Psoas muscle (tissue), 8 donors: Measurements from ENCODE around the gene LIPF. TPM values are rescaled to one million over a fixed set of nuclear protein-coding genes. Genes with fewer than 3 reads are reported as not detected.

ENCODE experiments used
- ATAC-seq, 4 donors: fragments of 200-7000 bp; cut with Tn5 transposase; one replicate each; pipeline ENCODE4 v1.9.1; 2020; ENCODE audit warnings: moderate library complexity in 3 of 4, mild to moderate bottlenecking in 2 of 4
- DNase-seq, 2 donors: peaks; one replicate each; pipeline ENCODE4 v3.0.0-alpha.2; 2020
- H3K27ac ChIP-seq: fragments of 200-600 bp; one replicate; pipeline ENCODE4 v1.8.0; 2022
- H3K27me3 ChIP-seq, 3 donors: fragments of 200-600 bp in 1 of 3; one replicate each; pipeline versions ENCODE4 v1.6.1 to v1.8.0; 2013 to 2022; ENCODE audit warnings: low read length in 2 of 3, mild to moderate bottlenecking in 2 of 3, moderate library complexity in 1 of 3; ENCODE audit not compliant: insufficient read depth in 3 of 3
- H3K36me3 ChIP-seq, 2 donors: fragments of 200-600 bp in 1 of 2; one replicate each; pipeline versions ENCODE4 v1.6.1 to v1.8.0; 2013 to 2022; ENCODE audit warnings: low read depth in 1 of 2, mild to moderate bottlenecking in 1 of 2, moderate library complexity in 1 of 2; ENCODE audit not compliant: insufficient read depth in 1 of 2
- H3K4me1 ChIP-seq: fragments of 200-600 bp; one replicate; pipeline ENCODE4 v1.8.0; 2022
- H3K4me3 ChIP-seq: fragments of 200-600 bp; one replicate; pipeline ENCODE4 v1.8.0; 2022; ENCODE audit warnings: mild to moderate bottlenecking
- H3K9me3 ChIP-seq: fragments of 200-600 bp; one replicate; pipeline ENCODE4 v1.8.0; 2022
- CTCF ChIP-seq: fragments of 200-600 bp; IDR thresholded peaks from one replicate; pipeline ENCODE4 v1.8.0; 2022; ENCODE audit warnings: antibody characterized with exemption
- WGBS, 3 donors: extraction: QIAGEN DNeasy Blood & Tissue Kit; methylation state at CpG; one replicate each; pipeline versions ENCODE4 v1.1.6 to v1.1.7; 2013; 5-methylcytosine and 5-hydroxymethylcytosine counted together
- intact Hi-C, 2 donors: fragments of 100-400 bp; cut with DNase I; formaldehyde crosslinking; loops; one replicate each; pipeline versions ENCODE4 v1.11.0 to v1.14.2; 2022
- polyA plus RNA-seq, 3 donors: library from polyadenylated mRNA; stranded (reverse); fragments of 200-250 nt; gene quantifications; one replicate each; pipeline ENCODE4 v1.2.3, GENCODE V29; 2013
- total RNA-seq, 4 donors: library from RNA; stranded (reverse); fragmentation: NEBNext Ultra II Directional in 2 of 4; extraction: Animal tissue kit (Norgen Biotek cat#: 25700) in 2 of 4; gene quantifications; one replicate each; pipeline versions ENCODE4 v1.2.1 to v1.2.4, GENCODE V29; 2021 to 2023
- donor health status: healthy with polysubstance abuse.
- donor health status: DM: no; HTN: no; CAD: no; lungs with moderate emphysema.
- donor health status: Bipolar disorder and iron deficiency.
- donor health status: healthy.
- donor health status: DM: yes; HTN: yes; CAD: no.
- donor health status: DM: no; HTN: no; CAD: no.
- donor health status: DM: no; HTN: no; CAD: no.
- donor health status: DM: yes; HTN: yes; CAD: no.

The LIPF gene
- total and polyA plus RNA-seq, 7 donors: 0.06 to 0.74 (median 0.70) TPM; not detected in 4

GRCh38 chr10:88721392-88721791, 57.1 kb downstream of the LIPF start:
- intact Hi-C loops: no loop called here
- 59 to 66% (median 64%) methylated on average over 4 of the region's 4 CpGs for WGBS, 3 donors
- no peaks in the 10 kb centered on the region for H3K4me1 ChIP-seq
- H3K27me3 ChIP-seq: no peaks in the 10 kb centered on the region
- no peak for TF ChIP-seq CTCF
- no peak for DNase-seq
- ATAC-seq: no peak
- no peak overlapping the region for H3K27ac ChIP-seq
- no peak overlapping the region for H3K4me3 ChIP-seq
- no peaks in the 10 kb centered on the region for H3K36me3 ChIP-seq
- no peaks in the 10 kb centered on the region for H3K9me3 ChIP-seq

GRCh38 chr10:88725798-88726197, 61.6 kb downstream of the LIPF start:
- Histone ChIP-seq H3K27ac (no peak overlapping the region), H3K27me3 (no peaks in the 10 kb centered on the region), H3K9me3 (no peaks in the 10 kb centered on the region), H3K4me1 (no peaks in the 10 kb centered on the region), H3K36me3 (no peaks in the 10 kb centered on the region), H3K4me3 (no peak overlapping the region)
- WGBS, 3 donors: 12 to 33% (median 25%) methylated on average over 1 of the region's 1 CpG
- DNase-seq (no peak), ATAC-seq (no peak)
- intact Hi-C loops: no loop called here
- no peak for TF ChIP-seq CTCF

GRCh38 chr10:88728107-88728763, 64.0 kb downstream of the LIPF start:
- Histone ChIP-seq H3K27ac (no peak overlapping the region), H3K9me3 (no peaks in the 10 kb centered on the region), H3K36me3 (no peaks in the 10 kb centered on the region), H3K4me3 (no peak overlapping the region), H3K4me1 (no peaks in the 10 kb centered on the region), H3K27me3 (no peaks in the 10 kb centered on the region)
- DNase-seq (no peak), ATAC-seq (no peak)
- WGBS, 3 donors: 64 to 68% (median 67%) methylated on average over 30 of the region's 30 CpGs
- TF ChIP-seq CTCF: no peak
- intact Hi-C loops: no loop called here

Other genes with a start within 250 kb of the LIPF start
- 1 to 10 TPM; 3.6 to 9.2 (median 5.3) TPM for gene RNLS, start 81.1 kb upstream of the LIPF start, total RNA-seq
- 1 to 10 TPM; 3.0 to 9.1 (median 6.7) TPM for gene RNLS, start 81.1 kb upstream of the LIPF start, polyA plus RNA-seq
- gene LIPJ, start 77.7 kb upstream of the LIPF start, total RNA-seq: under 1 TPM in 3 of 4 donors, not detected in 1; 0.23 to 0.30 (median 0.27) TPM
- gene LIPJ, start 77.7 kb upstream of the LIPF start, polyA plus RNA-seq: under 1 TPM; 0.03 to 0.06 (median 0.04) TPM
- not detected for gene LIPK, start 41.8 kb downstream of the LIPF start, total RNA-seq
- not detected for gene LIPK, start 41.8 kb downstream of the LIPF start, polyA plus RNA-seq
- gene LIPN, start 95.6 kb downstream of the LIPF start, total RNA-seq: not detected
- gene LIPN, start 95.6 kb downstream of the LIPF start, polyA plus RNA-seq: not detected
- not detected for gene LIPM, start 138.3 kb downstream of the LIPF start, total RNA-seq
- gene LIPM, start 138.3 kb downstream of the LIPF start, polyA plus RNA-seq: not detected
- gene ANKRD22, start 187.4 kb downstream of the LIPF start, total RNA-seq: not detected
- under 1 TPM in 2 of 3 donors, not detected in 1; 0.01 to 0.05 TPM for gene ANKRD22, start 187.4 kb downstream of the LIPF start, polyA plus RNA-seq
- 1 to 10 TPM in 3 of 4 donors, under 1 TPM in 1; 0.90 to 1.4 (median 1.0) TPM for gene STAMBPL1, start 215.8 kb downstream of the LIPF start, total RNA-seq
- gene STAMBPL1, start 215.8 kb downstream of the LIPF start, polyA plus RNA-seq: under 1 TPM; 0.23 to 0.92 (median 0.51) TPM